Naive thymus-derived CD8-positive, alpha-beta T cell (primary cell): ENCODE measurements around the gene FN3K. TPM values are rescaled to one million over a fixed set of nuclear protein-coding genes. Genes with fewer than 3 reads are reported as not detected.

Experiments
- ATAC-seq, 2 donors: fragments of 150-1000 bp; cut with Tn5 transposase in 1 of 2; sonication (Bioruptor Pico), chemical (Tn5 transposase) in 1 of 2; 1 replicate in 1 of 2; 2 replicates in 1 of 2; pipeline ENCODE4 v1.10.0; 2021; ENCODE audit warnings: mild to moderate bottlenecking in 2 of 2, moderate library complexity in 2 of 2
- POLR2A ChIA-PET: fragments of 350-600 bp; sonication (Branson Sonifier 250); formaldehyde crosslinking; loops from one replicate; lab custom pipeline; 2021; ENCODE audit warnings: antibody characterized with exemption; lab: Charles Lee
- DNase-seq, 10 donors: peaks; one replicate each; pipeline versions ENCODE4 v3.0.0 to v3.0.0-alpha.2; 2020 to 2022
- H3K27ac Mint-ChIP-seq, 10 donors: one replicate each; pipeline ENCODE4 v1.8.0; 2020 to 2022; ENCODE audit warnings: mild to moderate bottlenecking in 10 of 10, mixed read lengths in 10 of 10, moderate library complexity in 4 of 10, inconsistent platforms in 1 of 10
- H3K27me3 Mint-ChIP-seq, 5 donors: one replicate each; pipeline ENCODE4 v1.8.0; 2021 to 2022; ENCODE audit warnings: mixed read lengths in 5 of 5
- H3K36me3 Mint-ChIP-seq, 3 donors: one replicate each; pipeline ENCODE4 v1.8.0; 2020 to 2022; ENCODE audit warnings: mixed read lengths in 3 of 3, mild to moderate bottlenecking in 2 of 3, inconsistent platforms in 1 of 3
- H3K4me1 Mint-ChIP-seq, 4 donors: one replicate each; pipeline ENCODE4 v1.8.0; 2021 to 2022; ENCODE audit warnings: mixed read lengths in 4 of 4
- H3K4me3 Mint-ChIP-seq, 10 donors: one replicate each; pipeline ENCODE4 v1.8.0; 2020 to 2022; ENCODE audit warnings: mild to moderate bottlenecking in 10 of 10, mixed read lengths in 10 of 10, moderate library complexity in 6 of 10, inconsistent platforms in 1 of 10
- H3K9me3 Mint-ChIP-seq, 9 donors: one replicate each; pipeline ENCODE4 v1.8.0; 2020 to 2022; ENCODE audit warnings: mixed read lengths in 9 of 9, mild to moderate bottlenecking in 3 of 9, inconsistent platforms in 1 of 9, moderate library complexity in 1 of 9
- polyA plus RNA-seq, 3 donors: library from polyadenylated mRNA; unstranded; fragments of 300-500 nt; fragmentation: Illumina TruSeq; gene quantifications; one replicate each; pipeline ENCODE4 v1.2.3, GENCODE V29; 2021
- total RNA-seq, 8 experiments: library from RNA in 2 of 8; stranded (reverse) in 2 of 8; gene quantifications; one replicate each; pipeline ENCODE4 v1.2.3 and lab custom pipeline; 2021 to 2026

The FN3K gene
- total and polyA plus RNA-seq, 5 experiments from 2014 or later = 0.40 to 12.7 (median 0.88) TPM

GRCh38 chr17:82786427-82786826 is 51.0 kb downstream of the FN3K start:
- no peak for DNase-seq
- Mint-ChIP-seq H3K27me3 (no peaks in the 10 kb centered on the region), H3K9me3 (no peaks in the 10 kb centered on the region), H3K4me3 (no peak overlapping the region), H3K27ac (no peak overlapping the region), H3K36me3 (peaks cover 0 to 26% (median 0%) of the 10 kb centered on the region in 3 donors), H3K4me1 (peaks cover 8 to 20% (median 11%) of the 10 kb centered on the region in 4 donors)
- POLR2A ChIA-PET = no interaction called here
- ATAC-seq = no peak

GRCh38 chr17:82787081-82787848 is 51.9 kb downstream of the FN3K start:
- H3K4me1 Mint-ChIP-seq = peaks cover 7 to 14% (median 10%) of the 10 kb centered on the region in 4 donors
- no peak for ATAC-seq

GRCh38 chr17:82788206-82789001 is 53.0 kb downstream of the FN3K start:
- POLR2A ChIA-PET = interaction anchor here (0.6 to 0.7 kb wide), 2 partner anchors 70 to 129 kb away, joined by 3 read pairs; no protein-coding TSS in a partner anchor
- H3K9me3 Mint-ChIP-seq = no peaks in the 10 kb centered on the region
- H3K27ac Mint-ChIP-seq = no peak overlapping the region

More at GRCh38 chr17:82787081-82787848, 51.9 kb downstream of the FN3K start:
- POLR2A ChIA-PET = interaction anchor here (0.7 kb wide), 1 partner anchor 71 kb away, joined by 3 read pairs; no protein-coding TSS in a partner anchor
- DNase-seq = no peak
- Mint-ChIP-seq H3K9me3 (no peaks in the 10 kb centered on the region), H3K27me3 (no peaks in the 10 kb centered on the region), H3K4me3 (no peak overlapping the region), H3K36me3 (peaks cover 0 to 26% (median 0%) of the 10 kb centered on the region in 3 donors), H3K27ac (no peak overlapping the region)

DNA sequence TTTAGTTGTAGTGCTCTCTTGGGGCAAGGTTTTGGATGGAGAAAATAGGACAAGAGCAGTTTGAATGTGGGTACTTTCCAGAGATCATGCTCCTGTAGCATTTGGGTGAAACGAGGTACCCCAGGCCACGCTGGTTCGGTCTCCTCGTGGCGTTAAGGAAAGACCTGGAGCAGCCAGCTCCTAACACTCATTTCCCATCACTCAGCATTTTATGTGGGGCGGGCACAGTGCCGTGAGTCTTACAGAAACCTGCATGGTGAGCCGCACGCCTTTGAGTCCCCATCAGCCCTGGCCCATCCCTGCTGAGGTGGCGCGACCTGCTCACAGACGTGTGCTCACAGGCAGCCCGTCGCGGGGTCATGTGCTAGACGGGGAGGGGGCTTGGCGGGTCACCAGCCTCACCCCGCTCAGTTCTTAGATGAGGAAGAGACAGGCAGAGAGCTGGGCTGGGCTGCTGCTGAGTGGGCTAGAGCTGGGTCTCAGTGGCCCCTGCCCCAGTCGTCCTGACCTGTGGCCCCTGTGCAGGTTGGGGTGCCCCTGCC is 53.7 kb downstream of the FN3K start:
- POLR2A ChIA-PET = interaction anchor here (0.6 kb wide), 1 partner anchor 128 kb away, joined by 3 read pairs; no protein-coding TSS in a partner anchor

More at GRCh38 chr17:82788206-82789001, 53.0 kb downstream of the FN3K start:
- peaks cover 0 to 19% (median 0%) of the 10 kb centered on the region in 3 donors for H3K36me3 Mint-ChIP-seq
- no peaks in the 10 kb centered on the region for H3K27me3 Mint-ChIP-seq
- H3K4me1 Mint-ChIP-seq = peaks cover 0 to 8% (median 5%) of the 10 kb centered on the region in 4 donors
- DNase-seq (no peak), ATAC-seq (no peak)
- no peak overlapping the region for H3K4me3 Mint-ChIP-seq

DNA sequence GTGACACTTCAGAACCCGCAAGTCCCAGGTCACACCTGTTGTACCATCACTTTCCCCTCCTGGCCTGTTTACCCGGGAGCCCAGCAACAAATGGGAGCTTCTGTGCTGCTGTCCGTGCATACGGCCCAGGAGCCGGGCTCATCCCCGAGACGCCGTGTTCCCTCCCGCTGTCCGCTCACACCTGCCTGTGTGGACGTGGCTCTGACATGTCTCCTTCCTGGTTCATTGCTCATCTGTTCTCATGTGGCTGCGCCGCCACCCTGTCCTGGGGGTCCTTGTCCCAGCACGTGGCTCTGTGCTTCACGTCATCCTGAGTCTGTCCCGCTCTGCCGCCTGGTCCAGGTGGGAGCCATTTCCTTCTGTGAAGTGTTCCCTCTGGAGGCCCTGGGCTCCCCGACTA is 54.4 kb downstream of the FN3K start:
- Mint-ChIP-seq H3K9me3 (no peaks in the 10 kb centered on the region), H3K27me3 (no peaks in the 10 kb centered on the region), H3K4me3 (no peak overlapping the region), H3K27ac (peak overlapping the region in 3 of 10 donors; percentile 51 to 67 (median 66)), H3K4me1 (peaks cover 0 to 8% (median 4%) of the 10 kb centered on the region in 4 donors), H3K36me3 (peaks cover 0 to 10% (median 0%) of the 10 kb centered on the region in 3 donors)
- ATAC-seq = no peak
- POLR2A ChIA-PET = interaction anchor here (0.6 kb wide), 1 partner anchor 108 kb away, joined by 4 read pairs; no protein-coding TSS in a partner anchor
- DNase-seq = no peak

More for the DNA sequence above, 53.7 kb downstream of the FN3K start:
- Mint-ChIP-seq H3K36me3 (peaks cover 0 to 14% (median 0%) of the 10 kb centered on the region in 3 donors), H3K4me3 (no peak overlapping the region), H3K27ac (peak overlapping the region in 1 of 10 donors; percentile 19), H3K4me1 (peaks cover 0 to 8% (median 5%) of the 10 kb centered on the region in 4 donors), H3K9me3 (no peaks in the 10 kb centered on the region), H3K27me3 (no peaks in the 10 kb centered on the region)
- no peak for ATAC-seq
- no peak for DNase-seq

DNA sequence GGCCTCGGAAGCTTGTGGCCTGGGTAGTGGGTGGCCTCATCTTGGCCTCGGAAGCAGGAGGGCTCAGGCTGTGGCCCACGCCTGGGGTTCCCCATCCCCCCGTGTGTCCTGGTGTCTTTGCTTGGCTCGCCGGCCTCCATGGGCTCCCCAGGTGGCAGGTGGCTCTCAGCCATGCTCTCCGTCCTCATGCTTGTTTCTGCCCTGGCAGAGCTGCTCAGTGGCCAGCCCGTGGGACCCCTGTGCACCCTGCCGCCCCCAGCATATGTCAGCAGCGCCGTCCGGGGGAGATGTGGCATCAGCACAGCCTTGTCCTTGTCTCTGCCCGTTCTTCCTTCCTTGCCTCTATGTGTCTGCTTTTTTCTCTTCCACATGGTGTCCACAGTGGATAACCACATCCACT is 55.0 kb downstream of the FN3K start:
- no peak for DNase-seq
- Mint-ChIP-seq H3K4me1 (peaks cover 0 to 10% (median 4%) of the 10 kb centered on the region in 4 donors), H3K27me3 (no peaks in the 10 kb centered on the region), H3K9me3 (no peaks in the 10 kb centered on the region), H3K27ac (peak overlapping the region in 2 of 10 donors; percentile 51 to 85), H3K36me3 (peaks cover 0 to 10% (median 0%) of the 10 kb centered on the region in 3 donors), H3K4me3 (no peak overlapping the region)
- POLR2A ChIA-PET = interaction anchor here (0.6 kb wide), 1 partner anchor 107 kb away, joined by 4 read pairs; no protein-coding TSS in a partner anchor
- ATAC-seq = no peak

- peak overlapping the region in 2 of 10 donors; percentile 58 to 76 for H3K27ac Mint-ChIP-seq
- POLR2A ChIA-PET = interaction anchor here (0.7 kb wide), 1 partner anchor 19 kb away, joined by 4 read pairs; no protein-coding TSS in a partner anchor
Observed at GRCh38 chr17:82791532-82791931, 56.1 kb downstream of the FN3K start.

DNA sequence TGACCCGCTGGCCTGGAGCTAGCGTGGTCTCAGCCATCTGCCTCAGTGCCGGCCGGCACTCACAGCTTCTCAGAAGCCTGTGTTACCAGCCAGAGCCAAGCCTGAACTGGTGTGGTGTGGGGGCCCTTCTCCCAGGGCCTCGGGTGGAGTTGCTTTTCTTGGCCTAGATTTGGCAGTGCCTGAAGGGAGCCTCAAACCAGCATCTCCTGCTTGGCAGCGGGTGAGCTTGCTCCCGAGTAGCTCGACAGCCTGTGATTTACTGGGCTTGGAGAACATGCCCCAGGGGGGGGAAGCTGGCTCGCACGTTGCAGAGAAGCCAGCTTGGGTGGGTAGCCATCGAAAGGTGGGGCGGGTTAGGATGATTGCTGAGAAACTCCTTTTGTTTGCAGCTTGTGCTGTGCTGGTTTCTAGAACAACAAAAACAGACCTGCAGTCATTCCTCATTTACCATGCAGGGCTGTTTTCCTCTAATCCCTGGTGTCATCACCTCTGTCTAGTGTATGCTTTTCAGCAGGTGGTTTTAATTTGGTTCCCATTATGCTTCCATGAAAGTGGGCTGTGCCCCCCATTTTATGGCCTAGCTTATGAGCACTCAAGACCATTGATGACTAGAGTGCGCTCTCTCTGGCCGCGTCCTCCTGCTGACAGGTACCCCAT is 58.7 kb downstream of the FN3K start:
- Mint-ChIP-seq H3K9me3 (no peaks in the 10 kb centered on the region), H3K27me3 (no peaks in the 10 kb centered on the region), H3K4me1 (peaks cover 0 to 6% (median 1%) of the 10 kb centered on the region in 4 donors), H3K27ac (no peak overlapping the region), H3K4me3 (no peak overlapping the region), H3K36me3 (peaks cover 0 to 20% (median 2%) of the 10 kb centered on the region in 3 donors)
- POLR2A ChIA-PET = no interaction called here
- DNase-seq (no peak), ATAC-seq (no peak)

More at GRCh38 chr17:82791532-82791931, 56.1 kb downstream of the FN3K start:
- H3K4me3 Mint-ChIP-seq = no peak overlapping the region
- no peak for DNase-seq
- no peaks in the 10 kb centered on the region for H3K9me3 Mint-ChIP-seq
- no peak for ATAC-seq
- no peaks in the 10 kb centered on the region for H3K27me3 Mint-ChIP-seq
- H3K4me1 Mint-ChIP-seq = peaks cover 0 to 10% (median 4%) of the 10 kb centered on the region in 4 donors
- peaks cover 0 to 9% (median 0%) of the 10 kb centered on the region in 3 donors for H3K36me3 Mint-ChIP-seq

DNA sequence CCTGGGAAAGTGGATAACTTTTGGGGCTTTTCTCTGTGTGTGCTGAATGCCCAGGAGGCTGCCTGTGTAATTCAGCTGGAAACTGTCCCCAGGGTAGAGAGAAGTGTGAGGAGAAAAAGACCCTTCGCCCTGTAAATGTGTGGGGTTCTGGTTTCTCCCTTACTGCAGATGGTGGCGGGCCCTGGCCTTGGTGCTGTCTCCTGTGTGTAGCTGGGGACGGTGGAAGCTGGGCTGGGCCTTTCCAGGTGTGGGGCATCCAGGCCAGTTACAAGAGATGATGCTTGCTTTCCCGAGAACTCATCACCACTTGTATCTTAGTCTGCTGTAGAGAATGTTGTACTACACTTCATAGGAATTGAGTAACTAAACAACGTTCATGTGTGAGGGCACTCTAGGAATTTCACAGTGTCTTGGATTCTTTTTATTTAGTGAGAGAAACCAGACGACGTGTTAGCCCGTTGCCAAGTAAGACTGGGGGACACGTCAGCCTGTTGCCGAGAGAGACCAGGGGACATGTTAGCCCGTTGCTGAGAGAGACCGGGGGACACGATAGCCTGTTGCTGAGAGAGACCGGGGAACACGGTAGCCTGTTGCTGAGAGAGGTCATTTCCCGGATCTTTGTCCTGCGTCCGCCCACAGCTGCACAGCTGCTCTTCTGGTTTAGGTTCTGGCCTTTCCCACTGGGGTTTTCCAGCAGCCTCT is 59.5 kb downstream of the FN3K start:
- Mint-ChIP-seq H3K4me1 (peaks cover 0 to 6% (median 3%) of the 10 kb centered on the region in 4 donors), H3K27ac (peak overlapping the region in 2 of 10 donors; percentile 52 to 65), H3K4me3 (no peak overlapping the region), H3K9me3 (no peaks in the 10 kb centered on the region), H3K36me3 (peaks cover 0 to 24% (median 4%) of the 10 kb centered on the region in 3 donors), H3K27me3 (no peaks in the 10 kb centered on the region)
- DNase-seq (no peak), ATAC-seq (no peak)
- POLR2A ChIA-PET = no interaction called here

DNA sequence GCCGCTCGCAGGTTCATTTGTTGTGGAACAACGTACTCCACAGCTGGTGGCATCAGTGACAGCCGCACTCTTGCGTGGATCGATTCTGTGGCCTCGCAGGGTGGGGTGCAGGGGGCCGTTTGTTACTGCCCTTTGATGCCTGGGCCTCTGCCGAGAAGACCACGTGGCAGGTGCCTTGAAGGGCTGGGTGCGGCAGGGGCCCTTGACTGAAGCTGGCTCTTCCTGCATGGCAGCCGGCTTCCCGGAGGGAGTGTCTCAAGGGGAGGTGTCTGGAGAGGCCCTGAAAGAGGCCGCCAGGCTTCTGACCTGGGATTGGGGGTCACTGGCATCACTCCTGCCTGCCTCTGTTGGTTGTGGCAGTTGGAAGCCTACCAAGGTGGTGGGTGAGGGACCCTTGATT is 60.2 kb downstream of the FN3K start:
- no peak overlapping the region for H3K27ac Mint-ChIP-seq
- H3K9me3 Mint-ChIP-seq = no peaks in the 10 kb centered on the region
- no peak overlapping the region for H3K4me3 Mint-ChIP-seq
- H3K4me1 Mint-ChIP-seq = peaks cover 0 to 7% (median 3%) of the 10 kb centered on the region in 4 donors
- H3K36me3 Mint-ChIP-seq = peaks cover 0 to 29% (median 4%) of the 10 kb centered on the region in 3 donors
- POLR2A ChIA-PET = no interaction called here
- peak in 1 of 10 donors; percentile 53 for DNase-seq
- H3K27me3 Mint-ChIP-seq = no peaks in the 10 kb centered on the region
- no peak for ATAC-seq

DNA sequence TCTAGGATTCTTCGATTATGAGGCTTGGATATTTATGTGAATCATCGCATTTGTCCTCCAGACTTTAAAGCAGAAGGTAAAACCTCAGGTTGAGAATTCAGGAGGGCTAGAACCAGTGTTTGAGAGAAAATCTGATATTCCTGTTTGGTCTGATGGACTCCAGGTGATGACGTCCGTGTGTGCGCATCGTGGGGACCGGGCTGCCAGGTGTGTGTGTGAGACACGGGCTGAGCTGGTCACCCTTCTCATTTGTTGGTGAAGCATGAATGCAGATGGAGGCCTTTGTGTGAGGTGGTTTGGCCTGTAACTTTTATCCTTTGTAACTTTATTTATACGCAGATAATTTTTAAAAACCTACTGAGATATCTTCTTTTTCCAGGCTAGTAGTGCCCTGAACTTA is 61.6 kb downstream of the FN3K start:
- Mint-ChIP-seq H3K4me1 (peaks cover 0 to 10% (median 9%) of the 10 kb centered on the region in 4 donors), H3K27me3 (no peaks in the 10 kb centered on the region), H3K4me3 (no peak overlapping the region), H3K9me3 (no peaks in the 10 kb centered on the region), H3K27ac (peak overlapping the region in 4 of 10 donors; percentile 8 to 77 (median 16)), H3K36me3 (peaks cover 0 to 28% (median 6%) of the 10 kb centered on the region in 3 donors)
- ATAC-seq (no peak), DNase-seq (peak in 1 of 10 donors; percentile 13)
- POLR2A ChIA-PET = no interaction called here
